SHP77 (cell line): ENCODE data around the gene MYO19.
"Not testable (repeated sequence)": the region's sequence is repeated elsewhere in the genome, so short reads cannot be mapped to it uniquely, and the experiment has no call there.

Experiments used
- DNase-seq, 2 experiments: peaks; one replicate each; lab custom pipeline; 2025; lab: John Stamatoyannopoulos, UW

The MYO19 gene

GRCh38 chr17:36461330-36462110, 73.1 kb downstream of the MYO19 start:
- no peak for DNase-seq

DNA sequence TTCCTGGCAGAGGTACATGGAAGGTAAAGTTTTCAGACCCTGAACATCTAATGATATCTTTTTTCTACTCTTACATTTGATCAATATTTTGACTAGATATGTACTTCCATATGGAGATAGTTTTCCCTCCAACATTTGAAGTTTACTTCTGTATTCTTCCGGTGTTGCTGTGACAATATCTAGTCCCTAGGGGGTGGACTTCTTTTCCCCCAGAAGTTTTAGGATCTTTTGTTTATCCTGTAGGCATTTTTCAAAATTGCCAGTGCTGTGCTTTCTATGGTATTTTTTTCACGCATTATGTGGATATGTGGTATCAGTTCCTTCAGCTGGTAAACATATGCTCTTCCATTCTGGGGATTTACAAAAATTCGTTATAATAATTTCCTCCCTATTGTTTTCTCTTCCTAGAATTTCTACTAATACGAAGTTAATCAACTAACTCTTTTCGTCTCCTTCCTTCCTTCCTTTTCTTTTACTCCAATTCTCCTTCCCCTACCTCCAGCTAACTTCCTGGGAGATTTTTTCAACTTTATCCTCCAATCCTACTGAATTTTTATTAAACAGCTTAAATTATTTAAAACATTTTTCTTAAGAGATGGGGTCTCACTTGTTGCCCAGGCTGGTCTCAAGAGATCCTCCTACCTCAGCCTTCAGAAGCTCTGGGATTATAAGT, 74.3 kb downstream of the MYO19 start:
- no peak for DNase-seq

DNA sequence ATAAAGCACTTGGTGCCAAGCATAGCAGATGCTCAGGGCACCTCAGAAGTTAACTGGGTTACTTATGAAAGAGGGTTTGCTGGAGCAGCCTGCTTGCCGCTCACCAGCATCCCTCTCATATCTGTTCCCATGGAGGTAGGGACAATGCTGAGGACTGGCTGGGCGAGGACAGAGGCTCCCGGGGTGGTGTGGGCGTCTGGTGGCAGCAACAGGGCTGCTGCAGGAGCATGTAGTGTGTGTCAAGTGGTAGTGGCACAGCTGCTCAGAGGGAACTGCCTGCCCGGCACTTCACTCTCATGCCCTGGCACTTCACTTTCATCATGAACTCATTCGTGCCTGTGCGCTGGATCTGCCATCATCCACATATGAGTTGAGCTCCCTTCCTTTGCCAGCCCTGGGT, 75.1 kb downstream of the MYO19 start:
- no peak for DNase-seq

GRCh38 chr17:36459045-36459444, 75.6 kb downstream of the MYO19 start:
- no peak for DNase-seq

GRCh38 chr17:36457701-36458100, 77.0 kb downstream of the MYO19 start:
- DNase-seq = not testable (repeated sequence)

DNA sequence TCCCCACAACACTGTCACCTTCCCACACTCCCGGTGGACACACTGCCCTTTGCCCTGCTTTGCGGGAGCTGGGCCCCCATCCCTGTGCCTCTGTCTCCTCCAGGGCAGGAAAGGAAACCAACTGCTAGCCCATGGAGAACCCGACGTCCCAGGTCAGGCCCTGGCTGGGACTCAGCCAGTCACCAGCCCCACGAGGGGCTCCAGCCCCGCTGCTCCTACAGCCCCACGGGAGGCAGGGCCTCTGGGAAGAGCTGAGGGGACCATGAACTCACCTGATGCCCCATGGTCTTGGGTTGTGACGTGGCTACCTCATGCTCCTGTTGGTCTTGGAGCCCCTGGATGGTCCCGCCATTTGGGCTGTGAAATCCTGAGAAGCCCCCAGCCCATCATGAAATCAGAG, 81.8 kb downstream of the MYO19 start:
- not testable (repeated sequence) for DNase-seq

- not testable (repeated sequence) for DNase-seq
Observed at GRCh38 chr17:36449997-36450396, 84.7 kb downstream of the MYO19 start.
